ENCODE measurements around the gene FGFRL1.

The FGFRL1 gene

GRCh38 chr4:1006856-1007255 is 4.6 kb upstream of the FGFRL1 start:
- in situ Hi-C loops (cut with HindIII; ENCODE audit: low pct_ligation_motif_present, low sequenced_read_pairs), result no loop called here
- DNase-seq, result no peak
- Histone ChIP-seq H3K36me3 (replicated peaks) (no peaks in the 10 kb centered on the region), H3K4me3 (ENCODE audit: low read depth, low read length) (no peak overlapping the region), H3K27ac (no peak overlapping the region), H3K27me3 (replicated peaks) (peaks cover 43% of the 10 kb centered on the region)
- no peak for TF ChIP-seq CTCF (IDR thresholded peaks at IDR 0.05; ENCODE audit: low read depth, low read length, missing control alignments)

DNA sequence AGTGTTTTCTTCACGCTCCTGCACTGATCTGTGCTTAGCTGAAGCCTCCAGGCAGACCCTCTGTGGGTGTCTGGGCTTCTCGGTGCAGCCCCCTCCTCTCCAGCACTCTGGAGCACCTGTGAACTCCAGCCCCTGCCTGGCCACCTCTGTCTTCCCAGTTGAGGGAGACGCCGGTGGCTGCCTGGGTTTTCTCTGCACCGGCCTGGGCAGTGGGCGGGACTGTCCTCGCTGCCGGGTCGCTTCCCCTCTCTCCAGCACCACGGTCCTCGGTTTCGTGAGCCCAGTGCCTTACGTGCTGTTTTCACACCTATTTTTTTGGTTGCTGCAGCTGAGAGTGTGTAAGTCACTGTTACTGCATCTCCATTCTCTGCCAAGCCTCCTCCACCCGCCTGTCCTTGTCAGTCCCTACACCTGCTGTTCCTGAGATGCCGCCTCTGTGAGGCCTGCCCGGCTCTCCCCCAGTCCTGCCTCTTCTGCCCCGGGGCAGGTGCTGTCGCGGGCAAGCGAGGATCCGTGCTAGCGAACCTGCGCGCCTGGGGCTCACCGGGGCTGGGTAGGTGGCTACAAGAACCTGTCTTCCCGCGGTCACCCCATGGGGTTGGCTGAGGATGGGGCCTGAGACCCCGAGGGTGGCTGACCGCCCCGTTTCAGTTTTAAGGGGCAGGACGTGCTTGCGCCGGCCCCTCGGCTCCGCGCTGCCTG is 2.4 kb upstream of the FGFRL1 start:
- no peak overlapping the region for H3K27ac ChIP-seq
- H3K27me3 ChIP-seq (replicated peaks), result peaks cover 25% of the 10 kb centered on the region
- H3K36me3 ChIP-seq (replicated peaks), result peaks cover 4% of the 10 kb centered on the region
- peak overlapping the region; percentile 57 for H3K4me3 ChIP-seq (ENCODE audit: low read depth, low read length)
- no peak for DNase-seq
- no peak for TF ChIP-seq CTCF (IDR thresholded peaks at IDR 0.05; ENCODE audit: low read depth, low read length, missing control alignments)
- in situ Hi-C loops (cut with HindIII; ENCODE audit: low pct_ligation_motif_present, low sequenced_read_pairs), result no loop called here

GRCh38 chr4:1009542-1010394 is 1.7 kb upstream of the FGFRL1 start:
- Histone ChIP-seq H3K27me3 (replicated peaks) (peaks cover 17% of the 10 kb centered on the region), H3K27ac (no peak overlapping the region), H3K4me3 (ENCODE audit: low read depth, low read length) (peak overlapping the region; percentile 57), H3K36me3 (replicated peaks) (peaks cover 4% of the 10 kb centered on the region)
- peak; percentile 26 for TF ChIP-seq CTCF (IDR thresholded peaks at IDR 0.05; ENCODE audit: low read depth, low read length, missing control alignments)
- peak; percentile 20 for DNase-seq
- in situ Hi-C loops (cut with HindIII; ENCODE audit: low pct_ligation_motif_present, low sequenced_read_pairs), result no loop called here

GRCh38 chr4:1010395-1011021 is 918 bp upstream of the FGFRL1 start:
- peaks cover 4% of the 10 kb centered on the region for H3K36me3 ChIP-seq (replicated peaks)
- no peak for TF ChIP-seq CTCF (IDR thresholded peaks at IDR 0.05; ENCODE audit: low read depth, low read length, missing control alignments)
- in situ Hi-C loops (cut with HindIII; ENCODE audit: low pct_ligation_motif_present, low sequenced_read_pairs), result no loop called here
- peak overlapping the region; percentile 29 for H3K4me3 ChIP-seq (ENCODE audit: low read depth, low read length)
- H3K27me3 ChIP-seq (replicated peaks), result peaks cover 15% of the 10 kb centered on the region
- no peak overlapping the region for H3K27ac ChIP-seq
- peak; percentile 55 for DNase-seq

GRCh38 chr4:1011666-1012033 is 224 bp downstream of the FGFRL1 start:
- Histone ChIP-seq H3K36me3 (replicated peaks) (peaks cover 4% of the 10 kb centered on the region), H3K4me3 (ENCODE audit: low read depth, low read length) (peak overlapping the region; percentile 20), H3K27me3 (replicated peaks) (peaks cover 14% of the 10 kb centered on the region), H3K27ac (no peak overlapping the region)
- in situ Hi-C loops (cut with HindIII; ENCODE audit: low pct_ligation_motif_present, low sequenced_read_pairs), result no loop called here
- TF ChIP-seq CTCF (IDR thresholded peaks at IDR 0.05; ENCODE audit: low read depth, low read length, missing control alignments), result no peak
- DNase-seq, result no peak

Data from brain microvascular endothelial cell (primary cell).